GM06990 (cell line): ENCODE measurements around the gene WDR4.

Source experiments
- DNase-seq: peaks from one replicate; pipeline ENCODE4 v3.0.0-alpha.2; 2011; ENCODE audit not compliant: insufficient read length; ENCODE audit errors: extremely low read depth
- H3K27me3 ChIP-seq: replicated peaks from 2 replicates; pipeline ENCODE4 v1.6.0; 2011; ENCODE audit warnings: low read length; ENCODE audit not compliant: control insufficient read depth, insufficient read depth
- H3K36me3 ChIP-seq: 2 replicates; pipeline ENCODE4 v1.5.1; 2011; ENCODE audit warnings: low read length; ENCODE audit not compliant: control insufficient read depth, insufficient read depth
- H3K4me3 ChIP-seq: replicated peaks from 2 replicates; pipeline ENCODE4 v1.5.1; 2011; ENCODE audit warnings: low read depth, mild to moderate bottlenecking, control low read depth, low read length
- CTCF ChIP-seq: IDR thresholded peaks from 2 replicates; pipeline ENCODE4 v1.5.1; 2011; ENCODE audit warnings: low read length, control low read depth, mild to moderate bottlenecking, inconsistent platforms; ENCODE audit not compliant: insufficient read depth, poor library complexity, severe bottlenecking

The WDR4 gene

GRCh38 chr21:42854246-42855010 lies 24.9 kb downstream of the WDR4 start:
- Histone ChIP-seq H3K36me3 (peaks cover 72% of the 10 kb centered on the region), H3K27me3 (no peaks in the 10 kb centered on the region), H3K4me3 (no peak overlapping the region)
- no peak for DNase-seq
- no peak for TF ChIP-seq CTCF

- no peak for TF ChIP-seq CTCF
- peaks cover 76% of the 10 kb centered on the region for H3K36me3 ChIP-seq
- no peak for DNase-seq
Observed at GRCh38 chr21:42853621-42854020, 25.7 kb downstream of the WDR4 start.

GRCh38 chr21:42852925-42853570 lies 26.3 kb downstream of the WDR4 start:
- no peak for DNase-seq
- peaks cover 70% of the 10 kb centered on the region for H3K36me3 ChIP-seq
- H3K4me3 ChIP-seq: no peak overlapping the region
- no peaks in the 10 kb centered on the region for H3K27me3 ChIP-seq
- TF ChIP-seq CTCF: no peak

More at GRCh38 chr21:42853621-42854020, 25.7 kb downstream of the WDR4 start:
- no peaks in the 10 kb centered on the region for H3K27me3 ChIP-seq
- H3K4me3 ChIP-seq: no peak overlapping the region

- Histone ChIP-seq H3K36me3 (peaks cover 72% of the 10 kb centered on the region), H3K4me3 (no peak overlapping the region), H3K27me3 (no peaks in the 10 kb centered on the region)
- no peak for TF ChIP-seq CTCF
- DNase-seq: no peak
Observed at GRCh38 chr21:42851812-42852665, 27.3 kb downstream of the WDR4 start.

- no peak for DNase-seq
- Histone ChIP-seq H3K4me3 (no peak overlapping the region), H3K36me3 (peaks cover 68% of the 10 kb centered on the region), H3K27me3 (no peaks in the 10 kb centered on the region)
- peak; percentile 54 for TF ChIP-seq CTCF
Observed at GRCh38 chr21:42850866-42851391, 28.4 kb downstream of the WDR4 start.
